ENCODE measurements around the gene TSPAN9. TPM values are rescaled to one million over a fixed set of nuclear protein-coding genes. Genes with fewer than 3 reads are reported as not detected.
A peak's percentile ranks its signal among the peaks of the same experiment; 100 is the strongest.

The TSPAN9 gene
- total RNA-seq, 1 donor from 2014 or later = 40.9 TPM

DNA sequence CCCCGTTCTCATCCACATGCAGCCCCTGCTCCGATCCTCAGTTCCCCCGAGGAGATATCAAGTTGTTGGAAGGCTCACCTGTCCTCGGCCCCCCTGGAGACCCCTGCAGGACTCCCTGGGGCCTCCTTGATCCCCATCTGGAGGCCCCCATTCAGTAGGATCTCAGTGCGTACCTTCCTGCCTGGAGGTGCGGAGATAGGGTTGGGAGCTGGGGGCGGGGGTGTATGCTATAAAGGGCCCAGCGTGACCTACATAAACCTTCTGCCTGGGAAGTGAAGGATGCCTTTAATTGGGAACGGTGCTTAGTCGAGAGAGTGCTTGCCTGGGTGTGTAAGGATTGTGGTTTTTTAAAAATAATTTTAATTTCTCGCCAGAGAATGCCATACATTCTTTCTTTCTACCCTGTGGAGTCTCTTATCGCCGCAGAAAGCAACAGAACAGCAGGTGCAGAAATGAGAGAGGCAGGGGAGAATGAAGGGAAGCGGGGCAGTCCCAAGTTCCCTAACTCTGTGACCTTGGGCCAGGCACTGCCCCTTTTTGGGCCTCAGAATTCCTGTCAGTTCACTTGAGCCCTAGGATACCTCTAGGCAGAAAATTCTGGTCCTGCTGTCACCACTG, 153.7 kb downstream of the TSPAN9 start:
- FAIRE-seq = no peak

DNA sequence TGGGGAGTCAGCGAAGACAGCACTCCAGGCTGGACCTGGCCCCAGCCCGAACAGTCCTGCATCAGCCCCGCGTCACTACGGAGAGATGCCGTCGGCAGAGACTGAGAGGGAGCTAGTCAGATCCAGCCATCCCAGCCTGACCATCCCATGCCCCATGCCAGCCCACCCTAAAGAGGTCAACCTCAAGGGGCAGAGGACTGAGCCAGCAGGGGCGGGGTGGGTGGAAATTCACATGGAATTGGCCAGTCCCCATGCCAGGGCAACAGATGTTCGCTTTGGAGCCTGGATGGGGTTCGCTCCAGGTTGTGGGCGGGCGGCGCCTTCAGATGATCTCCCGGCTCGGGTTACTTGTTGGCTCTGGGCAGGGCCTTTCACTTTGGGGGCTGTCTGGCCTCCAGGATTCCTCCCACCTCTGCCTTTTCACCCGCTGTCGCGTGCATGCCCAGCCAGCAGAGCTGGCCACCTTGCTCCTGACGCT, 154.3 kb downstream of the TSPAN9 start:
- Mint-ChIP-seq H3K27ac (ENCODE audit: unreplicated experiment) (peak overlapping the region; percentile 18), H3K4me3 (ENCODE audit: unreplicated experiment) (no peak overlapping the region), H3K27me3 (ENCODE audit: low read depth, unreplicated experiment) (peaks cover 15% of the 10 kb centered on the region), H3K9me3 (ENCODE audit: unreplicated experiment) (no peaks in the 10 kb centered on the region), H3K4me1 (ENCODE audit: low read depth, unreplicated experiment) (peaks cover 15% of the 10 kb centered on the region), H3K36me3 (ENCODE audit: low read depth, unreplicated experiment) (peaks cover 10% of the 10 kb centered on the region)
- Histone ChIP-seq H3K4me2 (ENCODE audit: low read length) (peak overlapping the region; percentile 30), H3K27ac (ENCODE audit: low read depth, low read length) (no peak overlapping the region), H3K27me3 (ENCODE audit: insufficient read depth, low read length) (peaks cover 2% of the 10 kb centered on the region), H2AFZ (ENCODE audit: low read depth, low read length) (no peak overlapping the region), H3K4me1 (ENCODE audit: insufficient read depth, low read length) (peaks cover 9% of the 10 kb centered on the region), H3K9me3 (ENCODE audit: insufficient read depth, low read depth, low read length) (peaks cover 3% of the 10 kb centered on the region), H3K9ac (ENCODE audit: low read length) (no peak overlapping the region), H3K36me3 (ENCODE audit: insufficient read depth, low read length) (no peaks in the 10 kb centered on the region), H3K4me3 (ENCODE audit: insufficient read depth, low read depth, low read length) (no peak overlapping the region), H3K79me2 (ENCODE audit: insufficient read depth, low read length) (no peaks in the 10 kb centered on the region), H4K20me1 (ENCODE audit: insufficient read depth, low read length) (peaks cover 83% of the 10 kb centered on the region)
- TF ChIP-seq, protein P1, sequence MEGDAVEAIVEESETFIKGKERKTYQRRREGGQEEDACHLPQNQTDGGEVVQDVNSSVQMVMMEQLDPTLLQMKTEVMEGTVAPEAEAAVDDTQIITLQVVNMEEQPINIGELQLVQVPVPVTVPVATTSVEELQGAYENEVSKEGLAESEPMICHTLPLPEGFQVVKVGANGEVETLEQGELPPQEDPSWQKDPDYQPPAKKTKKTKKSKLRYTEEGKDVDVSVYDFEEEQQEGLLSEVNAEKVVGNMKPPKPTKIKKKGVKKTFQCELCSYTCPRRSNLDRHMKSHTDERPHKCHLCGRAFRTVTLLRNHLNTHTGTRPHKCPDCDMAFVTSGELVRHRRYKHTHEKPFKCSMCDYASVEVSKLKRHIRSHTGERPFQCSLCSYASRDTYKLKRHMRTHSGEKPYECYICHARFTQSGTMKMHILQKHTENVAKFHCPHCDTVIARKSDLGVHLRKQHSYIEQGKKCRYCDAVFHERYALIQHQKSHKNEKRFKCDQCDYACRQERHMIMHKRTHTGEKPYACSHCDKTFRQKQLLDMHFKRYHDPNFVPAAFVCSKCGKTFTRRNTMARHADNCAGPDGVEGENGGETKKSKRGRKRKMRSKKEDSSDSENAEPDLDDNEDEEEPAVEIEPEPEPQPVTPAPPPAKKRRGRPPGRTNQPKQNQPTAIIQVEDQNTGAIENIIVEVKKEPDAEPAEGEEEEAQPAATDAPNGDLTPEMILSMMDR (IDR thresholded peaks at IDR 0.05; ENCODE audit: insufficient read depth, low read depth, low read length) = no peak
- TF ChIP-seq EZH2 (IDR thresholded peaks at IDR 0.05; ENCODE audit: insufficient read depth, low read length) = no peak
- FAIRE-seq (no peak), DNase-seq (ENCODE audit: low read depth) (peak; percentile 1)

More for the DNA sequence above, 153.7 kb downstream of the TSPAN9 start:
- Histone ChIP-seq H3K36me3 (ENCODE audit: insufficient read depth, low read length) (no peaks in the 10 kb centered on the region), H3K4me1 (ENCODE audit: insufficient read depth, low read length) (peaks cover 12% of the 10 kb centered on the region), H3K79me2 (ENCODE audit: insufficient read depth, low read length) (no peaks in the 10 kb centered on the region), H3K27ac (ENCODE audit: low read depth, low read length) (no peak overlapping the region), H3K9me3 (ENCODE audit: insufficient read depth, low read depth, low read length) (peaks cover 3% of the 10 kb centered on the region), H3K4me2 (ENCODE audit: low read length) (peak overlapping the region; percentile 30), H4K20me1 (ENCODE audit: insufficient read depth, low read length) (peaks cover 78% of the 10 kb centered on the region), H2AFZ (ENCODE audit: low read depth, low read length) (no peak overlapping the region), H3K27me3 (ENCODE audit: insufficient read depth, low read length) (peaks cover 2% of the 10 kb centered on the region), H3K9ac (ENCODE audit: low read length) (no peak overlapping the region), H3K4me3 (ENCODE audit: insufficient read depth, low read depth, low read length) (no peak overlapping the region)
- Mint-ChIP-seq H3K9me3 (ENCODE audit: unreplicated experiment) (no peaks in the 10 kb centered on the region), H3K4me1 (ENCODE audit: low read depth, unreplicated experiment) (peaks cover 18% of the 10 kb centered on the region), H3K27ac (ENCODE audit: unreplicated experiment) (peak overlapping the region; percentile 18), H3K36me3 (ENCODE audit: low read depth, unreplicated experiment) (peaks cover 10% of the 10 kb centered on the region), H3K27me3 (ENCODE audit: low read depth, unreplicated experiment) (peaks cover 15% of the 10 kb centered on the region), H3K4me3 (ENCODE audit: unreplicated experiment) (no peak overlapping the region)
- TF ChIP-seq, protein P1 (IDR thresholded peaks at IDR 0.05; ENCODE audit: insufficient read depth, low read depth, low read length) = no peak
- no peak for TF ChIP-seq EZH2 (IDR thresholded peaks at IDR 0.05; ENCODE audit: insufficient read depth, low read length)
- DNase-seq (ENCODE audit: low read depth) = peak; percentile 25

DNA sequence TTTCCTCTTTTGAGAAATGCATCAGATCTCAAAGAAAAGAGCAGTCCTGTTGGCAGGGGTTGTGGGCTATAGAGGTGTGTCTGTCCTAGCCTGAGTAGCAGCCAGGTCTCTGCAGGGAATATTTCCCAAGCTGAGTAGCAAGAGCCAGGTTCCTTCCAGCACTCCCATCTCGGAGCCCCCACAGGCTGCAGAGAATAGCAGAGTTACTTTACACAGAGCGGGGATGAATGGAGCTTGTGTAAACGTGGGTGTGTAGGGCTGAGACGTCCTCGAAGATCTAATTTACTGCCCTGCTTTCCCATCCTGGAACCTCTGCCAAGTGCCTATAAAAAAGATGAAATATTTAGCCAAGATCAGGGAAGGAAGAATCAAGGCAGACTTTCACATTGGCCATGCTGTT, 156.6 kb downstream of the TSPAN9 start:
- H3K27ac ChIP-seq (ENCODE audit: low read depth, low read length) = no peak overlapping the region
- no peaks in the 10 kb centered on the region for H3K36me3 ChIP-seq (ENCODE audit: insufficient read depth, low read length)
- no peak overlapping the region for H3K4me2 ChIP-seq (ENCODE audit: low read length)
- DNase-seq (ENCODE audit: low read depth) = no peak
- Mint-ChIP-seq H3K27ac (ENCODE audit: unreplicated experiment) (no peak overlapping the region), H3K36me3 (ENCODE audit: low read depth, unreplicated experiment) (peaks cover 7% of the 10 kb centered on the region), H3K4me3 (ENCODE audit: unreplicated experiment) (no peak overlapping the region), H3K9me3 (ENCODE audit: unreplicated experiment) (no peaks in the 10 kb centered on the region), H3K27me3 (ENCODE audit: low read depth, unreplicated experiment) (peaks cover 22% of the 10 kb centered on the region), H3K4me1 (ENCODE audit: low read depth, unreplicated experiment) (peaks cover 25% of the 10 kb centered on the region)
- peaks cover 12% of the 10 kb centered on the region for H3K4me1 ChIP-seq (ENCODE audit: insufficient read depth, low read length)
- peaks cover 1% of the 10 kb centered on the region for H3K9me3 ChIP-seq (ENCODE audit: insufficient read depth, low read depth, low read length)
- no peak for FAIRE-seq
- no peak overlapping the region for H3K4me3 ChIP-seq (ENCODE audit: insufficient read depth, low read depth, low read length)
- H3K27me3 ChIP-seq (ENCODE audit: insufficient read depth, low read length) = peaks cover 2% of the 10 kb centered on the region
- H4K20me1 ChIP-seq (ENCODE audit: insufficient read depth, low read length) = peaks cover 83% of the 10 kb centered on the region
- no peak overlapping the region for H3K9ac ChIP-seq (ENCODE audit: low read length)
- TF ChIP-seq, protein P1 (IDR thresholded peaks at IDR 0.05; ENCODE audit: insufficient read depth, low read depth, low read length) = no peak
- no peak for TF ChIP-seq EZH2 (IDR thresholded peaks at IDR 0.05; ENCODE audit: insufficient read depth, low read length)
- H2AFZ ChIP-seq (ENCODE audit: low read depth, low read length) = no peak overlapping the region
- H3K79me2 ChIP-seq (ENCODE audit: insufficient read depth, low read length) = no peaks in the 10 kb centered on the region
